Cardiac fibroblast (primary cell): ENCODE data around the gene IMP4.

ENCODE experiments used
- DNase-seq, 2 donors: peaks; one replicate each; pipeline versions ENCODE4 v3.0.0 to v3.0.0-alpha.2; 2010; ENCODE audit warnings: low read depth in 2 of 2
- H3K4me3 ChIP-seq, 2 donors: replicated peaks in 1 of 2; 1 replicate in 1 of 2; 2 replicates in 1 of 2; pipeline ENCODE4 v1.5.1; 2011; ENCODE audit warnings: low read depth in 2 of 2, low read length in 2 of 2, mild to moderate bottlenecking in 2 of 2, moderate library complexity in 1 of 2
- TF ChIP-seq, protein P1 (sequence below): IDR thresholded peaks from one replicate; pipeline ENCODE4 v1.5.1; 2011; ENCODE audit warnings: low read depth, mild to moderate bottlenecking, low read length, inconsistent platforms

Gene IMP4

DNA sequence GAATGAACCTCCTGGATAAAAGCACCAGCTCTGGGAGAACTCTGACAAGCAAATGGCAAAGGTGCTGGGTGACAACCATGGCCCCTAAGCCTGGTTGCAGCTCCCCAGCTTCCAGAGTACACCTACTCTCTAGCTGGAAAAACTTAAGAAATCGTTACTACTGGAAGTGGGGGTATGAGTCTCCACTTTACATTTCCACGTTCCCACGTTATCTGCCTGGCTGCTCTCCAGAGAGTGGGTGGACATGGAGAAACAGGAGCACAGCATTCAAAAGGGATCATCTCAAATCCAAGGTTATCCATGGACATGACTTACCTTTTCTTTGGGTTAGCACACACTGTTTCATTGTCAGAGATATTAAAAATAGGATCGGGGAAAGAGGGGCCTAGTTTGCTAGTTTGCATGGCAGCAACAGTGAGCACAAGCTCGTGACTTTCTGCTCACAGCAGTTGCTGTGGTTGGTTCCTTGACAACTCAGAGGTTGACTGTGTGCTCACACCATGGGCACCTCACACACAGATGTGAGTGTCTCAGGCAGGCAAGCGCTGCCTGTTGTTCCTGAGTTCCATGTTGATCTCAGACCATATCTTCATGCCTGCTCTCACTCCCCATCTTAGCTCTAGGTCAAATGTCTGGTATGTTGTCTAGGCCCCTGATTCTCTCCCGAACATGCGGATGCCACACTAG is 45.7 kb downstream of the IMP4 start:
- TF ChIP-seq, protein P1, sequence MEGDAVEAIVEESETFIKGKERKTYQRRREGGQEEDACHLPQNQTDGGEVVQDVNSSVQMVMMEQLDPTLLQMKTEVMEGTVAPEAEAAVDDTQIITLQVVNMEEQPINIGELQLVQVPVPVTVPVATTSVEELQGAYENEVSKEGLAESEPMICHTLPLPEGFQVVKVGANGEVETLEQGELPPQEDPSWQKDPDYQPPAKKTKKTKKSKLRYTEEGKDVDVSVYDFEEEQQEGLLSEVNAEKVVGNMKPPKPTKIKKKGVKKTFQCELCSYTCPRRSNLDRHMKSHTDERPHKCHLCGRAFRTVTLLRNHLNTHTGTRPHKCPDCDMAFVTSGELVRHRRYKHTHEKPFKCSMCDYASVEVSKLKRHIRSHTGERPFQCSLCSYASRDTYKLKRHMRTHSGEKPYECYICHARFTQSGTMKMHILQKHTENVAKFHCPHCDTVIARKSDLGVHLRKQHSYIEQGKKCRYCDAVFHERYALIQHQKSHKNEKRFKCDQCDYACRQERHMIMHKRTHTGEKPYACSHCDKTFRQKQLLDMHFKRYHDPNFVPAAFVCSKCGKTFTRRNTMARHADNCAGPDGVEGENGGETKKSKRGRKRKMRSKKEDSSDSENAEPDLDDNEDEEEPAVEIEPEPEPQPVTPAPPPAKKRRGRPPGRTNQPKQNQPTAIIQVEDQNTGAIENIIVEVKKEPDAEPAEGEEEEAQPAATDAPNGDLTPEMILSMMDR, result no peak
- DNase-seq, result peak in 1 of 2 donors; percentile 48
- H3K4me3 ChIP-seq, result no peak overlapping the region

GRCh38 chr2:130389358-130389757 is 46.7 kb downstream of the IMP4 start:
- DNase-seq, result no peak
- TF ChIP-seq, protein P1, result no peak
- no peak overlapping the region for H3K4me3 ChIP-seq

DNA sequence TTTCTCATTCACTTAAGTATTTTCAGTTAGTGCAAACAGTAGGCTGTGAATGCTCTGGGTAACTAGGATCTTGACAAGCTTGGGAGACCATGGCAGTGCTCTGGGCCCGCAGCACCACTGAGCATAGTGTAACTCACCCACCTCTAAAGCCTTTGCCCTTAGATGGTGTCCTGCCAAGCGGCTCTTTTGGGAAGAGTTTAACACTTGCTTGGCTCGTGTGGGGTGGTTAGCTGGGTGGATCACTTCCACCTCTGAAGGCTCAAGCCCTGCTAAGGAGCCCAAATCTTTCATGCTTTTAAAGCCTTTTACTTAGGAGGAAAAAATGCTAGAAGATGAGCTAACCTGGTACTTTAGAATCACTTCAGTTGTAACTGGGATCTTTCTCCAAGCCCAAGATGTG is 47.1 kb downstream of the IMP4 start:
- TF ChIP-seq, protein P1, result no peak
- H3K4me3 ChIP-seq, result no peak overlapping the region
- DNase-seq, result no peak

- H3K4me3 ChIP-seq, result peak overlapping the region; percentile 59 to 68
- TF ChIP-seq, protein P1, result no peak
- no peak for DNase-seq
Observed at GRCh38 chr2:130390460-130391057, 47.9 kb downstream of the IMP4 start.

GRCh38 chr2:130391058-130391871 is 48.6 kb downstream of the IMP4 start:
- H3K4me3 ChIP-seq, result peak overlapping the region; percentile 59 to 68
- TF ChIP-seq, protein P1, result no peak

DNA sequence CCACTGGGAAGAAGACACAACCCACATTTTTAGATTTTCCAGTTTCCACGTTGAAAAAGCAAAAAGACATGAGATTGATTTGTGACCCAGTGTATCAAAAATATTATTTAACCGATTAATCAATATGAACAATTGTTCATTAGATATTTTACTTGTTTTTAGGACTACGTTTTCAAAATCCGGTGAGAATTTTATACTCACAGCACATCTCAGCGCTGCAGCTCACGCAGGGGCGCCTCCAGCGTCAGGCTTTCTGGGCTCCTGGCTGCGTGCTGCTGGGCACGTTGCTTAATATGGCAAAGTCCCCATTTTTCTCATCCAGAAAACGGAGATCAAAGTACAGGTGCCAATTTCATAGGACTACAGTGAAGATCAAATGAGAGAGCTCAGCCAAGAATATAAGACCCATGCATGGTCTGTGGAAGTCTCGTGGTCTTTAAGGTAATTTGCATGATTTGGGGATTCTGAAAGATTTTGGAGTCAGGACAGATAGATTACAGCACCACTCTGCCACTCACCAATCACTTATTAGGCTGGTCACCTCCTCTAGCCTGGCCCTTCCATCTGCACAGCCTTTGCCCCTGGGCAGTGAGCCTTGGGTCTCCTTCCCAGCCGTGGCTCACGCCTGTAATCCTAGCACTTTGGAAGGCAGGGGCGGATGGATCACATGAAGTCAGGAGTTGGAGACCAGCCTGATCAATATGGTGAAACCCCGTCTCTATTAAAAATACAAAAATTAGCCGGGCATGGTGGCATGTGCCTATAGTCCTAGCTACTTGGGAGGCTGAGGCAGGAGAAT is 49.4 kb downstream of the IMP4 start:
- H3K4me3 ChIP-seq, result peak overlapping the region; percentile 59 to 68
- DNase-seq, result peak in 1 of 2 donors; percentile 50
- TF ChIP-seq, protein P1, result no peak

More at GRCh38 chr2:130391058-130391871, 48.6 kb downstream of the IMP4 start:
- DNase-seq, result peak; percentile 69 to 80
